Stimulated activated naive CD8-positive, alpha-beta T cell treated with anti-CD3 and anti-CD28 coated beads, Interleukin-15, Interleukin-2, amounts not matched to agents 100 U/mL and 50 U/mL, for 24 hours (primary cell): ENCODE measurements around the gene HLCS.

Source experiments
- ATAC-seq: fragments of 150-1000 bp; cut with Tn5 transposase; one replicate; pipeline ENCODE4 v1.10.0; 2021
- DNase-seq: peaks from one replicate; pipeline ENCODE4 v3.0.0; 2021

HLCS gene

DNA sequence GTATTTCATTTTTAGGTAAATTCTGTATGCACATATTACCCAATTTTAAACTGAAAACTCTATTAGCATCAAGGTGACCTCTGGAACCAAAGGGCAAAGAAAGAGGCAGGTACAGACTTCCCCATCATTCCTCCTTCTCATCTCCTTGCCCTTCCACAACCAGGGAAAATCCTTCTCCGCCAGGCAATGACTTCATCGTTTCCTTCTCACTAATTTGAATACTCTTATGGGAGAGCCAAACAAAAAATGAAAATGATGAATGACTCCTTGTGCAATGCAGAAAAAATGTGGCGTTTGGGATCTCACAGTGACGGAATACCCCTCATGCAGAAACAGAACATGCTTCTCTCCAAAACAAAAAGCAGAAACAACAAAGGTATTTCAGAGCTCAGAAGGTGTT is 83.7 kb downstream of the HLCS start:
- no peak for ATAC-seq
- no peak for DNase-seq

DNA sequence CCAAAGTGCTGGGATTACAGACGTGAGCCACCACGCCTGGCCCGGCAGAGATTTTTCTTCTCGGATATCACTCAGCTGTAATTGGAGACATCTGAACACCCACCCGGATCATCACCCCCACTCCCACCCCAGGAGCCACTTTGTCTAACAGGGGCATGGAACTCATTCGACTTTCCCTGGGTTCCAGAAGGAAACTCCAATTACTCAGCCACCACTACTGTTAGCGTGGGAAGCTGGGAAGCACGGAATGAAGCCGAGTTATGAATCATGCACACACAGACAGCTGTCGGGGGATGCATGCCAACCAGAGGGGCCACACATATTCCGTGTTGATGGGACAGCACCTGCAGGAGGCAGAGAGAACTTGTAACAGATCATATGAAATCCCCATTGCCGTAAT is 85.2 kb downstream of the HLCS start:
- ATAC-seq, result no peak

DNA sequence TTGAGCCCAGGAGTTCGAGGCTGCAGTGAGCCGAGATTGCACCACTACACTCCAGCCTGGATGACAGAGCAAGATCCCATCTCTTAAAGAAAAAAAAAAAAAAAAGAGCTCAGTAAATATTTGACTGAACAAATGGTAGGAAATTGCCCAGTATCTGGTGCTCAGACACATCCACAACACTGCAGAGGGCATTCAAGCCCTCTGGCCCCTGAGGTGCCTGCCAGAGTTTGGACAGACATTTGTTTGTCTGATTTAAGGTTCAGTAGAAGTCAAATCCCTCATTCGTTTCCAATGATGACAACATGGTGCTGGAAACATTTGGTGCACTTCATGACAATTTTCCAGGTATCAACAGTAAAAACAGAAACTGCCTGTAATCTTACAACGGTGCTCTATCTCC is 86.6 kb downstream of the HLCS start:
- ATAC-seq (no peak), DNase-seq (no peak)

More for the DNA sequence above, 85.2 kb downstream of the HLCS start:
- DNase-seq, result no peak

DNA sequence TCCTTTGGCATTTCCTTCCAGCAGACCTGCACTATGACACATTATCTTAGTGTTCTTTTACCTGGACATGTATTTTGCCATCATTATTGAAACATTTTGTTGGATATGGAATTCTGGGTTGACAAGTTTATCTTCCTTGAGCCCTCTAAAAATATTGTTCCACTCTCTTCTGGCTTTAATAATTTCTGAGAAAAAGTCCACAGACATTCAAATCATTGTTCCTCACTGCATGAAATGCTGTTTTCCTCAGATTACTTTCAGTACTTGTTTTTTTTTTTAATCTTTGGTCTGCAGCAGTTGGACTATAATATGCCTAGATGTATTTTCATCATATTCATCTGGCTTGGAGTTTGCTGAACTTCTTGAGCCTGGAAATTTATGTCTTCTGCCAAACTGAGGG is 88.7 kb downstream of the HLCS start:
- ATAC-seq, result no peak

DNA sequence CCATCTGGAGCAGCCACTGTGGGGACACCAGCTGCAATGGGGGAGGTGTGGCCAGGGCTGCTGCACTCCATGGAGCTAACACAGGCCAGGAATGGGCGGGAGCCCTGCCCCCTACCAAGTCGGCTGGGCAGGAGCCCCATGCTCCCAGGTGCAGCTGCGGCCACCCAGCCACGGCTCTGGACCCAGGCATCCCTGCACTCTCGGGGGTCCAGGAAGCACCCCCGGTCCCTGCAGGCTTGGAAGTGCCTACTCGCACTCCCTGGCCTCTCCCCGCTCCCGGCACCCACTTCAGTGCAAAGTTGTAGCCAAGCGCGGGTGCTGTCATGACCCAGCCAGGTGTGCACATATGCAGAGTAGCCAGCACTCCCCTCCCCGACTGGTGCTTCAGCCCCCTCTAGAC is 91.8 kb downstream of the HLCS start:
- no peak for ATAC-seq
- no peak for DNase-seq

More for the DNA sequence above, 88.7 kb downstream of the HLCS start:
- no peak for DNase-seq

DNA sequence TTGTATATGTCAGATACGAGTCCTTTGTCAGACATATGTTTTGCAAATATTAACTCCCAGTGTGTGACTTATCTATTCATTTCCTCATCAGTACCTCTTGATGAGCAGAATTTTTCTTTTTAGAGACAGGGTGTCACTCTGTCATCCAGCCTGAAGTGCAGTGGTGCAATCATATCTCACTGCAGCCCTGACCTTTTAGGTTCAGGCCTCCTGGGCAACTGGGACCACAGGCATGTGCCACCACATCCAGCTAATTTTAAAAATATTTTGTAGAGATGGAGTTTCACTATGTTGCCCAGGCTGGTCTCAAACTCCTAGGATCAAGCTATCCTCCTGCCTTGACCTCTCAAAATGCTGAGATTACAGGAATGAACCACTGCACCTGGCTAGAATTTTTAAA is 93.0 kb downstream of the HLCS start:
- ATAC-seq (no peak), DNase-seq (no peak)

DNA sequence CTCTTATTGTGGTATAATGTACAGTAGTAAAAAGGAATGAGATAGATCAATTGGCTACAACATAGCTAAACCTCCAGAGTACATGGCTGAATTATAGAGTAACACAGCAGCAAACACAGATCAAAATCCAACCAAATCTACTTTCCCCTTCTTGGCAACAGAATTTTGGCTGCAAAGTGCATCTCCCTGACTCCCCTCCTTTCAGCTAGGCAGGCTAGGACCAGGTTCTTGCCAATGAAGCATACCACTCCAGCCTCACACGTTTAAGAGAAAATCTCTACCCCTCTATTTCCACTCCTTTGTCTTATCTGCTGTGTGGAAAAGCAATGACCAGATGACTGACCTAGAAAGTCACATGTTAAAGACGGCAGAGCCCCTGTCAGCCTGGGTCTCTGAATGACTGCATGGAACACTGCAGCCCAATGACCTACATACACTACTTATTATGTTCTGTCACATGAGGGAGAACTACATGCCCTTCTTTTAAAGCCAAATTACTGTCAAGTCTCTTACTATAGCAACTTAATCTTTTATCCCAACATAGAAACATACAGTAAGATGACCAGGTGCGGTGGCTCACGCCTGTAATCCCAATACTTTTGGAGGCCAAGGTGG is 99.1 kb downstream of the HLCS start:
- no peak for ATAC-seq

DNA sequence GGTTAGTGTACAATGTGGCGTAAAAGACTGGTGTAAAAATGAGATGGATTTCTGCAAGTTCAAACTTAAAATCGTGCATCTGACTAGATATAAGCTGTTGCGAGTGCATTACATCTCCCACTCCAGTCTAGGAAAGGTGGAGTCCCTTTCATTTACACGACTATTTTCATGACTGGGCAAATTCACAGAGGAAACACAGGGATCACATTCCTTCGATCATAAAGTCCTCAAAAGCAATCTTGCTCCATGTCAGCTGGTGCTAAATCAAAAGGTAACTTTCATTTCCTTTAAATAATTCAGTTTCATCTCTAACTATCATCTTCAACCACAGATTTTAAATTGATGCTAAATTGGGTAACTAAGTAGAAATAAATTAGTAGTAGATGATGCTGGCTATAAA is 100.0 kb downstream of the HLCS start:
- ATAC-seq (no peak), DNase-seq (no peak)

More for the DNA sequence above, 99.1 kb downstream of the HLCS start:
- DNase-seq, result no peak

DNA sequence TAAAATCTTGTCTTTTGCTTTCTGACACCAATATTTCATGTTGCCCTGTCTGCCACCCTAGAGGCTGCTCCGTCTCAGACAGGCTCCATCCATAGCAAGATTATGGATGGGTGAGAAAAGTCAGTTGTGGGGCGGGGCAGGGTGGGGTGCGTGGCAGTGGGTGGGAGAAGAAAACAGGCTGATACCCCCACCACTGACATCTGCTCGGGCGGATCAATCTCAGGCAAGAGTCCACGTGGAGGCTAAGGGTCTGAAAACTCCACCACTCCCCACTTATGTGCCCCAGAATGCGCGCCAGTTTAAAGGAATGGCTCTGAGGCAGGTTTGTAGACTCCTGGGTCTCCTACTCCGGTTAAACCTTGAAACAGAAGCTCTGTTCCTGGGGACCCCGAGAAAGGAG is 101.5 kb downstream of the HLCS start:
- ATAC-seq (no peak), DNase-seq (no peak)

DNA sequence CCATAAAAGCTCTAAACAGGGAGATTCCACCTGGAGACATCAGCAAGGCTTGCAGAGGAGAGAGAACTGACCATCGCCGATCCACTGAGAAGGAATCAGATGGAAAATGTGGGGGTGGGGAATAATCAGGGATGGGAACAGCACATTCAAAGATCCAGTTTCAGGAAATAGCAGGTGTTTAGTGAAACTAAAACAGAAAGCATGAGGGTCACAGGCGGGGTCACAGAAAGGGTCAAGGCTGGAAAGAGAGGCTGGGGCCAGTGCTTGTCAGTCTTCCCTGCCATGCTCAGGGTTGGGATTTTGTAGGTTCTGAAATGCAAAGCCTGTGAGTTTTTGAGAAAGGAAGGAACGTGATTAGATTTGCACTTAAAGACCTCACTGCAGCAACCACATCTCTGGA is 103.2 kb downstream of the HLCS start:
- ATAC-seq (no peak), DNase-seq (no peak)

DNA sequence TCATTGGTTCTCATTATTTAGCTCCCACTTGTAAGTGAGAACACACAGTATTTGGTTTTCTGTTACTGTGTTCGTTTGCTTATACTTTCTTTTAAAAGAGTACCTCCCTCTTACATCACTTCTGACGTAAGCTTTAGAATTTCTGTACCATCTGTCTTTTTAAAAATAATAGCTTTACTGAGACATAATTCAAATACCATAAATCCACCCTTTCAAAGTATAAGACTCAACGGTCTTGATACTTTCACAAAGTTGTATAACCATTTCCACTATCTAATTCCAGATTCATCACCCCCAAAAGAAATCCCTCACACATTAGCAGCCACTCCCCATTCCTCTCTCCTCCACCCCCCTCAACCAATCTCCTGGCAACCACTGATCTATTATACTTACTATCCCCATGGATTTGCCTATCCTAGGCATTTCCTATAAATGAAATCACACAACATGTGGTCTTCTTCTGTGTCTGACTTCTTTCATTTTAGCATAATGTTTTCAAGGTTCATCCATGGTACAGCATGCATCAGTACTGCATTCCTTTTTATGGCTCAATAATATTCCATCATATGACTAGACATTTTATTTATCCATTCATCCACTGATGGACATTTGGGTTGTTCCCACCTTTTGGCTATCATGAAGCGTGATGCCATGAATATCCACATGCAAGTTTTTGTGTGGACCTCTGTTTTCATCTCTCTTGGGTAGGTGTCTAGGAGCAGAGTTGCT is 104.7 kb downstream of the HLCS start:
- ATAC-seq (no peak), DNase-seq (no peak)

DNA sequence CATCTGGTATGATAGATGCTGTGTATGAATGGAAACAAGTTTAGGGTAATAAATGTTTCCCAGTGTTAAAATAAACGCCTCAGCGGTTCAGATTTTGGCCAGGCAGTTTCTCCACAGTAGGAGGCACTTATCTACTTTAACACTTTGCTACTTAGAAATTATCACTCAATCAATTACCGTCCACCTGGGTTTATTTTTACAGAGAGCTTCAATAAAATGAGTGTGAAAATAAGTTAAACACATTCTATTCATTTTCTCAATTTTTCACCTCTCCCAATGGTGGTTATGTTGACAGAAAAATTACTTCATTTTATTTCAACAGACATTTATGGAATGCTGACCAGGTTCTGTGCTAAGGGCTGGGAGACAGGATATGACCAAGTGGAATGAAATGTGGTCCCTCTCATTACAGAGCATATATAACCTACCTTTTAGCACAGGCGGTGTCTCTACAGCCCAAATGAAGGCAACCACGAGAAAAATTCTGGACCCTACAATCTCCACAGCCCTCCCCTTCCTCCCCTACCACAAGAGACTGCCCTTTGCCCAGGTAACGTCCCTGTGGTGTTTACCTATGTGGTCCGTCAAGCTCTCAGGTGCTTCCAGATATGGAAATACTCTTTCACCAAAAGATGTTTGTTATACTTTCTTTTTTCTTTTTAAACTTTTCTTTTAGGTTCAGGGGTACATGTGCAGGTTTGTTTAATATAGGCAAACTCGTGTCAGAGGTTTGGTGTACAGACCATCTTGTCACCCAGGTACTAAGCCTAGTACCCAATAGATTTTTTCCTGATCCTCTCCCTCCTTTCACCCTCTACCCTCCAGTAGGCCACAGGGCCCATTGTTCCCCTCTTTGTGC is 105.5 kb downstream of the HLCS start:
- DNase-seq (no peak), ATAC-seq (no peak)

DNA sequence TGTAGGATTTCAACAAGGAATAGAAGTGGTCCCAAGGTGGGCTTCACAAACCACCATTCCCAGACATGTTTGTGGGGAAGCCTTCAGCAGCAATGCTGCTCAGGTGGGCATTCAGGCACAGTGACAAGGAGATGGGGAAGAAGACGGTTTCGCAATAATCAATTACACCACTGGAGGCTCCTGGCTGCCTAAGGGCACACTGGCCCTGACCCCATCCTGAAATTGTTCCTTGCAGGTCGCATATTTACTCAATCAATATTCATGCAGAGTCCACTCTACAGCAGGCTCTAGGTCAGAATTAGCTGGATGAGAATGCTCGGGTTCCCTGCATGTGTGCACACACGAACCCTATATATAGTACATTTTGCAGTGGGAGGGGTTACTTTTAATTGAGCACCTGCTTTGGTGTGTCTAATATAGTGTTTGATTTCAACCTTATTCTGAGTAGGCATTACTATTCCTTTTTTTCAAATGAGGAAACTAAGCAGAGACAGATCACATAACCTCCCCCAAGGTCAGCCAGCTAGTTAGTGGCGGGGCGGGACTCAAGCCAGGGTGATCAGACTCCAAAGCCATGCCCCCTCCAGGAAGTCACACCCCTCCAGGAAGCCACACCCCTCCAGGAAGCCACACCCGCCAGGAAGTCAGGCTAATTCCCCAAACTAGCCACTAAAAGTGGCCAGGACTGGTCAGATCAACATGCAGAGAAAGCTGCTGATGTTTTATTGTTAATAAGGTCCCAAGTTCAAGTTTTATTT is 106.5 kb downstream of the HLCS start:
- peak; percentile 45 for DNase-seq
- ATAC-seq, result no peak

DNA sequence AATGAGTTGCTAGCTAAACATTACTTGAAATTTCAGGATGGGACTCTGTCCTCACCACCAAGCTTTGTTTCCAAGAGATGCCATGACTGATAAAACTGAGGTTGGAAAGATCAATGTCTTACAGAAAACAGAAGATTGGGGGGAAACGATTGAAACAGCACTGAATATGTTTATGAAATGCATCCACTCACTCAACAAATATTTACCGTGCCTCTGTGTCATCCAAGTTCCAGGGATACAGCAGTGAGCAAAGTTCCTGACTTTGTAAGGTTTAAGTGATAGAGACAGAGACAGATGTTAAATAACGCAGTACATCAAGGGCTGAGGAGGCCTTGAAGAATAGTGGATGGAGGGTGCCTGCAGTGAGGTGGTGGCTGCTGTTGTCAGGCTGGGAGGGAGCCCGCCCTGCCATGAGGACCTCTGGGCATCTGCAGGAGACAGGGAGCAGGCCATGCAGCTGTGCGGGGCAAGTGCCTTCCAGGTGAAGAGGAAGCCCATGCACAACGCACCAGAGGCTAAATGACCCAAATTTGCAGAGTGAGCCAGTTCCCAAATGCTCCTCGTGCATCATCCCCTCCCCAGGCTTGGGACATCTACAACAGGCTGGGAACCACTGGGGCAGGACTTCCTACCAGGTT is 108.0 kb downstream of the HLCS start:
- DNase-seq (no peak), ATAC-seq (no peak)

DNA sequence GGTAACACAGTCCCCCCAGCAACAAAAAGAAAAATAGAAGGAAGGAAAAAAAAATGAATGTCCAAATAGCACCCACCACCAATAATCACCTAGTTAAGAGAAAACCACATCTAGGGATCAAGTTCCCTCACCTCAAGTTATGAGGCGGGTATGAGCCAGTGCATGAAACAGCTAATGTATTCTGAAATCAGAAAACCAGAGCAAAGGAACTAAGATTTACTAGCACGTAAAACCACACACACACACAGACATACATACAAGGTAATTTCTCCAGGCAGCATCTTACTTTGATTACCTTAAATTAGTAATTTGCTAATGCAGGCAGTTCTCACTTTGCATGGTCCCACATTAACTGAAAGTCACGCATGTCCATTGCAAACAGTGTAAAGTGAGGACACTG is 109.8 kb downstream of the HLCS start:
- no peak for ATAC-seq
- DNase-seq, result no peak

DNA sequence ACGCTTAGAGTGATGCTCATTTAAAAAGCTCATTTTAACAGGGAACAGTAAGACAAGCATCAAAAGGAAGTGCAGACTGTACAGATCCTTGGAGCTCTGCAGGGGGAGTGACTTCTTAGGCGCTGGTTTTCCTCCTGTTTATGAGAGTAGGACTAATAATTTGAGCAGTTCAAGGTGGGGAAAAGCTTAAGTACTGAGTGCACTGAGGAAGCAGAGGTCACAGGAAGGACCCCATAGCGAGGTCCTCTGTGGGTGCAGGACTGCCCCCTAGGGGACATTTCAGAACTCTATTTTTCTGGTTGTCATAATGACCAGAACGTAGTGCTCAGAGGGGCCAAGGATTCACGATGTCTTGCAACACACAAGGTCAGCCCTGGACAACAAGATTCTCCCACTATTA is 112.1 kb downstream of the HLCS start:
- ATAC-seq (no peak), DNase-seq (peak; percentile 41)

DNA sequence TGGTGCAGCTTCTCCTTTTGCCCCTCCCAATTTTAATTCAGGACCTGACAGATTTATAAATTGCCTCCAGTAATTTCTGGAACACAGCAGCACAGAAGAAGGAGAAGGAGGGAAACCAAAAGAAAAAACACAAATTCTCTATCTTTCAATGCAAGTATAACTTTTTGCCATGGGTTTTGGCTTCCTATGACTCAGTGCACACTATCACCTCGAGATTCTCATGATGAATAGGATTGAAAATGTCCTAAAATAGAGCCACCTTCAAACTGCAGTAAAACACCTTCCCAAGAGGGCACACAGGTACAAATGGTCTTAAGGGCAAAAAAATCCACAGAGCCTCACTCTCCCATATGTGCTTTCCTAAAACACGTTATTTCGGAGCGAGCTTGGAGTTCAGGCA is 113.6 kb downstream of the HLCS start:
- no peak for ATAC-seq
- DNase-seq, result no peak

DNA sequence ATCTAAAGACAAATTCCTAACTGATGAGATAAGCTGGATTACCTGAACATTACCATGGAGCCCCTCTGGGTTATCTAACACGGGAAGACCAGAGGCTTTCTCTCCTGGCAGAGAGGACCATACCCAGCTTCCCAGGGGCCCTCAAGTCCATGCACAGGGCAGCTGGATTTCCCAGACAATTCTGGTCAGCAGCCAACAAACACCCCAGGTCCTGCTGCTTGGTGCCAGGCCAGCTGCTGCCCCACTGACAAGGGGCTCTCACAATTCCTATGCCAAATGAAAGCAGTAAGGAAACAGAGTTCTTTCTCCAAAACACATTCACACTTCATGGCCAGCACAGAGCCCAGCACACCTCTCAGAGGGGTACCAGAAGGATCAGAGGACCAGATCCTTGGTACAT is 114.2 kb downstream of the HLCS start:
- DNase-seq (no peak), ATAC-seq (no peak)

DNA sequence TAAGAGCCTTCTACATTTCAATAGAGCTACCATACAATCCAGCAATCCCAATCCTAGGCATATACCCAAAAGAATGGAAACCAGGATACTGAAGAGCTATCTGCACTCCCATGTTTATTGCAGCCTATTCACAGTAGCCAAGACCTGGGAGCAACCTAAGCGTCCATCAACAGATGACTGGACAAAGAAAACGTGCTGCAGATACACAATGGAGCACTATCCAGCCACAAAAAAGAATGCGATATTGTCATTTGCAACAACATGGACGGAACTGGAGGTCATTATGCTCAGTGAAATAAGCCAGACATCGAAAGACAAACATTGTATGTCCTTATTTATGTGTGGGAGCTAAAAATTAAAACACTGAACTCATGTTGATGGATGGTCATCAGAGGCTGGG is 115.3 kb downstream of the HLCS start:
- ATAC-seq, result no peak
- DNase-seq, result no peak

DNA sequence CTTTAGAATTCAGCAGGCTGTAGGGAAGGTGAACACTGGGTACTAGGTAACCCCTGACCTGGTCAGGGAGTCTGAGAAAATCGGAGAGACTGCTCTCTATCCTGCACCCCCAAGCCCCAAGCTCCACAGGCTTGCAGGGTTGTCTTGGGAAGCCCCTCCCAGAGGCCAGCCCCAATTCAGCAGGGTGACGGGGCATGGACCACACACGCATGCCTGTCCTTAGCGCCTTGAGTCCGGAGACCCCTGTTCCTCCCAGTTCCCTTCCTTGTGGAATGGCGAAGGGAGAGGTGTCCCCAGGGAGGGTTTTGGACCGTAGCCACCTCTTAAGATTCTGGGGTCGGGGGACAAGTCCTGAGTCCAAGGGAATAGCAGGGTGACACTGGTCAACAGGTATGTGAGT is 116.1 kb downstream of the HLCS start:
- no peak for ATAC-seq
- DNase-seq, result no peak

DNA sequence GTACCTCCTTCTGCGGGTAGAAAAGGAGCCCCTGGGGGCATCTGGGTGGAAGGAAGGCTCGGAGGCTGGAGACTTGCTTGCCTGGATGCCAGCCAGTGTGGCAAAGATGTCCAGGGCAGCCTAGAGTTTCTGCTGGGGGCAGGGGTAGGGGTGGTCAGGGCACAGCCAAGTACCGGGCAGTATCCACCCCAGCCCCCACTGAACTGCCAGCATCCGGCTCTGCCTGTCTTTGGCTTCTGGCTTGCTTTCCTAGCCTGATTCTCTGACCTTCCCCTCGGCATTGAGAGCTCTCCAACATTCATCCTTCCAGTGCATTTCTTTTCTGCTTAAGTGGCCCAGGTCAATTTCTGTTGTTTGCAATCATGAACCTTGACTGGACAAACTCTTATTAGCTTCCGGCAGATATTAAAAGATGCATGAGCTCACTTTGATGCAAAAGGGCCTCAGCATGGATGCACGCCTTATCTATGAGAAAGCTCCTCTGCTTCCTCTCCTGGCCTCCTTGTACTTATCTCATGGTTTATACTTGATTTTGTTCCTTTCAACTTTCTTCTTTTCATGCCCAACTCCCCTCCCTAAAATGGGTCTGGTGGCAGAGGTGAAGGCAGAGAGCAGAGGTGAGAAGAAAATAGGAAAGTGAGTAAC is 116.9 kb downstream of the HLCS start:
- ATAC-seq, result no peak

More for the DNA sequence above, 116.9 kb downstream of the HLCS start:
- DNase-seq, result no peak
